ENCODE measurements around the gene RNF123. TPM values are rescaled to one million over a fixed set of nuclear protein-coding genes. Genes with fewer than 3 reads are reported as not detected.

RNF123 gene
- total and polyA plus RNA-seq, 4 donors: 34.3 to 104 (median 40.2) TPM

GRCh38 chr3:49662021-49662420, 27.3 kb upstream of the RNF123 start:
- WGBS: 93% methylated on average over 22 of the region's 22 CpGs

GRCh38 chr3:49662720-49663413, 26.5 kb upstream of the RNF123 start:
- TF ChIP-seq NR2F2 (IDR thresholded peaks at IDR 0.05): no peak
- no peak for TF ChIP-seq FOXA2 (IDR thresholded peaks at IDR 0.05)
- no peak for TF ChIP-seq TAF1 (conservative IDR thresholded peaks at IDR 0.05)
- no peak for TF ChIP-seq JUND (IDR thresholded peaks at IDR 0.05)
- no peak for TF ChIP-seq CTCF (IDR thresholded peaks at IDR 0.05; ENCODE audit: low read depth, low read length, missing input control)
- no peak for TF ChIP-seq GABPA (IDR thresholded peaks at IDR 0.05 in 1 of 2, conservative IDR thresholded peaks at IDR 0.05 in 1 of 2)
- TF ChIP-seq SP1 (IDR thresholded peaks at IDR 0.05): no peak
- TF ChIP-seq HNF4G (IDR thresholded peaks at IDR 0.05): no peak
- TF ChIP-seq EGR1 (IDR thresholded peaks at IDR 0.05; ENCODE audit: low read depth in 2 of 2): no peak
- TF ChIP-seq MAX (IDR thresholded peaks at IDR 0.05): no peak
- no peak for TF ChIP-seq HNF4A (conservative IDR thresholded peaks at IDR 0.05)
- no peak for TF ChIP-seq FOXA1 (IDR thresholded peaks at IDR 0.05)
- TF ChIP-seq RAD21 (IDR thresholded peaks at IDR 0.05): no peak
- TF ChIP-seq RXRA (IDR thresholded peaks at IDR 0.05): no peak
- no peak for TF ChIP-seq REST (IDR thresholded peaks at IDR 0.05)
- no peak for TF ChIP-seq ZBTB33 (IDR thresholded peaks at IDR 0.05)
- TF ChIP-seq ATF3 (IDR thresholded peaks at IDR 0.05): no peak
- TF ChIP-seq YY1 (IDR thresholded peaks at IDR 0.05): no peak
- Histone ChIP-seq H3K9me3 (ENCODE audit: control insufficient read depth in 4 of 4, low read length in 3 of 4) (no peaks in the 10 kb centered on the region), H3K27ac (ENCODE audit: low read depth in 1 of 2, low read length in 2 of 2) (no peak overlapping the region), H3K4me3 (ENCODE audit: low read depth in 1 of 3, low read length in 3 of 3) (no peak overlapping the region), H3K27me3 (ENCODE audit: control insufficient read depth in 4 of 4, insufficient read depth in 4 of 4, low read length in 3 of 4) (no peaks in the 10 kb centered on the region), H3K9ac (ENCODE audit: low read depth in 1 of 2, low read length in 2 of 2) (no peak overlapping the region), H3K4me1 (ENCODE audit: control insufficient read depth in 4 of 4, insufficient read depth in 4 of 4, low read length in 3 of 4) (peaks cover 18 to 33% (median 29%) of the 10 kb centered on the region in 4 donors), H3K36me3 (ENCODE audit: control insufficient read depth in 4 of 4, insufficient read depth in 3 of 4, low read depth in 1 of 4, low read length in 3 of 4) (no peaks in the 10 kb centered on the region)
- 97% methylated on average over 34 of the region's 34 CpGs for WGBS
- no peak for DNase-seq (ENCODE audit: low spot score)

More at GRCh38 chr3:49662021-49662420, 27.3 kb upstream of the RNF123 start:
- no peak for DNase-seq (ENCODE audit: low spot score)
- H3K4me3 ChIP-seq (ENCODE audit: low read depth in 1 of 3, low read length in 3 of 3): no peak overlapping the region
- no peaks in the 10 kb centered on the region for H3K9me3 ChIP-seq (ENCODE audit: control insufficient read depth in 4 of 4, low read length in 3 of 4)
- H3K27me3 ChIP-seq (ENCODE audit: control insufficient read depth in 4 of 4, insufficient read depth in 4 of 4, low read length in 3 of 4): no peaks in the 10 kb centered on the region
- no peaks in the 10 kb centered on the region for H3K36me3 ChIP-seq (ENCODE audit: control insufficient read depth in 4 of 4, insufficient read depth in 3 of 4, low read depth in 1 of 4, low read length in 3 of 4)
- no peak overlapping the region for H3K9ac ChIP-seq (ENCODE audit: low read depth in 1 of 2, low read length in 2 of 2)
- no peak for TF ChIP-seq CTCF (IDR thresholded peaks at IDR 0.05; ENCODE audit: low read depth, low read length, missing input control)
- TF ChIP-seq HNF4A (conservative IDR thresholded peaks at IDR 0.05): no peak
- no peak for TF ChIP-seq MAX (IDR thresholded peaks at IDR 0.05)
- peaks cover 13 to 25% (median 20%) of the 10 kb centered on the region in 4 donors for H3K4me1 ChIP-seq (ENCODE audit: control insufficient read depth in 4 of 4, insufficient read depth in 4 of 4, low read length in 3 of 4)
- no peak overlapping the region for H3K27ac ChIP-seq (ENCODE audit: low read depth in 1 of 2, low read length in 2 of 2)
